HEK293 (cell line): Measurements from ENCODE around the gene ABHD12B.

ENCODE experiments used
- CTCF ChIA-PET: fragments of 350-600 bp; formaldehyde crosslinking; extraction: SDS; loops from one replicate; lab custom pipeline; 2021; ENCODE audit warnings: antibody characterized with exemption; lab: Yijun Ruan, JAX
- POLR2A ChIA-PET: fragments of 300-600 bp; formaldehyde crosslinking; extraction: SDS; loops from one replicate; lab custom pipeline; 2020; ENCODE audit warnings: antibody characterized with exemption, inconsistent platforms; lab: Yijun Ruan, JAX
- H3K27ac ChIP-seq: fragments of 200-500 bp; sonication (Bioruptor generic); 2 replicates; pipeline ENCODE4 v1.5.1; 2014; ENCODE audit warnings: low read depth, low read length, control low read depth, inconsistent platforms; ENCODE audit errors: extremely low read depth
- H3K36me3 ChIP-seq, 2 experiments: fragments of 200-500 bp in 1 of 2; sonication (Bioruptor generic) in 1 of 2; 1 replicate in 1 of 2; 2 replicates in 1 of 2; pipeline ENCODE4 v1.5.1; 2014 to 2017; ENCODE audit warnings: inconsistent platforms in 2 of 2, low read length in 2 of 2; ENCODE audit not compliant: control insufficient read depth in 2 of 2, insufficient read depth in 1 of 2
- H3K4me1 ChIP-seq: fragments of 200-500 bp; sonication (Bioruptor generic); 2 replicates; pipeline ENCODE4 v1.5.1; 2014; ENCODE audit warnings: mild to moderate bottlenecking, low read length, inconsistent platforms; ENCODE audit not compliant: control insufficient read depth, insufficient read depth
- H3K4me3 ChIP-seq: 2 replicates; pipeline ENCODE4 v1.5.1; 2011; ENCODE audit warnings: low read depth, mild to moderate bottlenecking, control low read depth, low read length, moderate library complexity
- H3K9me3 ChIP-seq: fragments of 200-500 bp; sonication (Bioruptor generic); 2 replicates; pipeline ENCODE4 v1.5.1; 2014; ENCODE audit warnings: low read depth, low read length, inconsistent platforms; ENCODE audit not compliant: control insufficient read depth, insufficient read depth
- BCL11B ChIP-seq: fragments of 450-650 bp; formaldehyde crosslinking; IDR thresholded peaks from 2 replicates; pipeline ENCODE4 v1.5.1; 2016; ENCODE audit warnings: low read depth, missing biosample characterization, missing genetic modification characterization
- BCL6B ChIP-seq: fragments of 450-650 bp; formaldehyde crosslinking; IDR thresholded peaks from 2 replicates; pipeline ENCODE4 v1.5.1; 2017; ENCODE audit warnings: missing biosample characterization, missing genetic modification characterization
- GLIS1 ChIP-seq: fragments of 450-650 bp; formaldehyde crosslinking; IDR thresholded peaks from 2 replicates; pipeline ENCODE4 v1.5.1; 2016; ENCODE audit warnings: missing biosample characterization, missing genetic modification characterization
- MYNN ChIP-seq: fragments of 450-650 bp; formaldehyde crosslinking; IDR thresholded peaks from 2 replicates; pipeline ENCODE4 v1.5.1; 2016; ENCODE audit warnings: missing biosample characterization, missing genetic modification characterization, borderline replicate concordance
- PBX3 ChIP-seq: sonication (generic); formaldehyde crosslinking; IDR thresholded peaks from 2 replicates; pipeline ENCODE4 v1.8.1; 2022; ENCODE audit warnings: mild to moderate bottlenecking, moderate library complexity, missing genetic modification reagents
- PRDM10 ChIP-seq: fragments of 450-650 bp; formaldehyde crosslinking; IDR thresholded peaks from 2 replicates; pipeline ENCODE4 v1.5.1; 2016; ENCODE audit warnings: missing biosample characterization, missing genetic modification characterization
- SP3 ChIP-seq: fragments of 450-650 bp; formaldehyde crosslinking; IDR thresholded peaks from 2 replicates; pipeline ENCODE4 v1.5.1; 2016; ENCODE audit warnings: missing biosample characterization, missing genetic modification characterization
- ZBTB17 ChIP-seq: fragments of 450-650 bp; formaldehyde crosslinking; IDR thresholded peaks from 2 replicates; pipeline ENCODE4 v1.5.1; 2016; ENCODE audit warnings: missing biosample characterization, missing genetic modification characterization
- ZBTB44 ChIP-seq: fragments of 450-650 bp; IDR thresholded peaks from 2 replicates; pipeline ENCODE4 v1.5.1; 2018; ENCODE audit warnings: missing biosample characterization, mild to moderate bottlenecking, missing genetic modification characterization
- ZNF114 ChIP-seq: fragments of 450-650 bp; formaldehyde crosslinking; IDR thresholded peaks from 2 replicates; pipeline ENCODE4 v1.5.0; 2017; ENCODE audit warnings: missing biosample characterization, missing genetic modification characterization
- ZNF121 ChIP-seq: fragments of 450-650 bp; formaldehyde crosslinking; IDR thresholded peaks from 2 replicates; pipeline ENCODE4 v1.5.1; 2016; ENCODE audit warnings: missing biosample characterization, missing genetic modification characterization
- ZNF140 ChIP-seq: fragments of 450-650 bp; formaldehyde crosslinking; IDR thresholded peaks from 2 replicates; pipeline ENCODE4 v1.5.1; 2016; ENCODE audit warnings: missing biosample characterization, missing genetic modification characterization
- ZNF157 ChIP-seq: fragments of 450-650 bp; formaldehyde crosslinking; IDR thresholded peaks from 2 replicates; pipeline ENCODE4 v1.5.1; 2016; ENCODE audit warnings: missing biosample characterization, missing genetic modification characterization
- ZNF266 ChIP-seq: fragments of 450-650 bp; formaldehyde crosslinking; IDR thresholded peaks from 2 replicates; pipeline ENCODE4 v1.5.1; 2016; ENCODE audit warnings: missing biosample characterization, missing genetic modification characterization, low read depth
- ZNF366 ChIP-seq: fragments of 450-650 bp; formaldehyde crosslinking; conservative IDR thresholded peaks from 2 replicates; pipeline ENCODE4 v1.5.1; 2016; ENCODE audit warnings: missing biosample characterization, missing genetic modification characterization
- ZNF416 ChIP-seq: fragments of 450-650 bp; formaldehyde crosslinking; IDR thresholded peaks from 2 replicates; pipeline ENCODE4 v1.5.1; 2016; ENCODE audit warnings: missing biosample characterization, missing genetic modification characterization
- ZNF433 ChIP-seq: fragments of 450-650 bp; formaldehyde crosslinking; IDR thresholded peaks from 2 replicates; pipeline ENCODE4 v1.5.1; 2016; ENCODE audit warnings: missing biosample characterization, missing genetic modification characterization, low read depth
- ZNF488 ChIP-seq: fragments of 450-650 bp; formaldehyde crosslinking; IDR thresholded peaks from 2 replicates; pipeline ENCODE4 v1.5.1; 2016; ENCODE audit warnings: missing biosample characterization, missing genetic modification characterization
- ZNF521 ChIP-seq: fragments of 450-650 bp; formaldehyde crosslinking; IDR thresholded peaks from 2 replicates; pipeline ENCODE4 v1.5.1; 2017; ENCODE audit warnings: missing biosample characterization, mild to moderate bottlenecking, missing genetic modification characterization
- ZNF529 ChIP-seq: fragments of 450-650 bp; formaldehyde crosslinking; IDR thresholded peaks from 2 replicates; pipeline ENCODE4 v1.5.1; 2017; ENCODE audit warnings: missing genetic modification characterization, missing biosample characterization; ENCODE audit not compliant: insufficient replicate concordance
- ZNF558 ChIP-seq: fragments of 450-650 bp; formaldehyde crosslinking; IDR thresholded peaks from 2 replicates; pipeline ENCODE4 v1.5.1; 2016; ENCODE audit warnings: missing biosample characterization, missing genetic modification characterization
- ZNF624 ChIP-seq: fragments of 450-650 bp; formaldehyde crosslinking; IDR thresholded peaks from 2 replicates; pipeline ENCODE4 v1.5.1; 2017; ENCODE audit warnings: missing biosample characterization, missing genetic modification characterization
- ZNF629 ChIP-seq: fragments of 450-650 bp; formaldehyde crosslinking; IDR thresholded peaks from 2 replicates; pipeline ENCODE4 v1.5.1; 2017; ENCODE audit warnings: missing biosample characterization, missing genetic modification characterization
- ZNF654 ChIP-seq: fragments of 450-650 bp; formaldehyde crosslinking; IDR thresholded peaks from 2 replicates; pipeline ENCODE4 v1.5.1; 2016; ENCODE audit warnings: low read depth, missing biosample characterization, missing genetic modification characterization
- ZNF707 ChIP-seq: fragments of 450-650 bp; formaldehyde crosslinking; IDR thresholded peaks from 2 replicates; pipeline ENCODE4 v1.5.1; 2016; ENCODE audit warnings: missing biosample characterization, missing genetic modification characterization
- ZNF747 ChIP-seq: fragments of 450-650 bp; formaldehyde crosslinking; IDR thresholded peaks from 2 replicates; pipeline ENCODE4 v1.5.1; 2016; ENCODE audit warnings: missing biosample characterization, missing genetic modification characterization

ABHD12B gene

GRCh38 chr14:50951032-50951431 is 79.2 kb downstream of the ABHD12B start:
- ChIA-PET POLR2A (no interaction called here), CTCF (interaction anchor here (0.7 kb wide), 1 partner anchor 174 kb away, joined by 4 read pairs; no protein-coding TSS in a partner anchor)
- no peak overlapping the region for H3K4me3 ChIP-seq
- H3K9me3 ChIP-seq, result no peaks in the 10 kb centered on the region
- TF ChIP-seq BCL11B (tag by site-specific recombination) (no peak), ZNF654 (tag by site-specific recombination) (no peak), ZNF114 (no peak), ZNF416 (tag by site-specific recombination) (no peak), ZNF624 (no peak), ZNF529 (tag by site-specific recombination) (no peak), ZBTB44 (tag by site-specific recombination) (no peak), ZNF707 (tag by site-specific recombination) (no peak), SP3 (tag by site-specific recombination) (no peak), ZNF558 (tag by site-specific recombination) (no peak), ZNF488 (tag by site-specific recombination) (no peak), ZNF366 (tag by site-specific recombination) (no peak), ZNF266 (no peak), ZNF157 (tag by site-specific recombination) (no peak), PRDM10 (no peak), ZNF140 (tag by site-specific recombination) (no peak), GLIS1 (tag by site-specific recombination) (no peak)
- H3K27ac ChIP-seq, result no peak overlapping the region
- H3K4me1 ChIP-seq, result peaks cover 6% of the 10 kb centered on the region; the same call in 1 of the 2 replicates
- H3K36me3 ChIP-seq, result no peaks in the 10 kb centered on the region

- Histone ChIP-seq H3K4me3 (no peak overlapping the region), H3K9me3 (no peaks in the 10 kb centered on the region), H3K4me1 (peaks cover 6% of the 10 kb centered on the region; the same call in 1 of the 2 replicates), H3K27ac (no peak overlapping the region), H3K36me3 (no peaks in the 10 kb centered on the region)
- CTCF ChIA-PET, result interaction anchor here (0.7 to 2.5 kb wide), 3 partner anchors 8 to 264 kb away, joined by 3 to 16 read pairs (median 4); partner anchors contain the start of genes PYGL and TRIM9
- POLR2A ChIA-PET, result interaction anchor here (1.3 kb wide), 1 partner anchor 142 kb away, joined by 3 read pairs; the partner anchor contains the start of gene TRIM9
- TF ChIP-seq BCL6B (tag by site-specific recombination) (no peak), ZNF433 (no peak), ZNF121 (tag by site-specific recombination) (no peak), ZNF629 (no peak), ZNF521 (tag by site-specific recombination) (no peak), ZNF140 (tag by site-specific recombination) (no peak), MYNN (no peak), PBX3 (CRISPR knock-in tag) (no peak), SP3 (tag by site-specific recombination) (no peak), ZNF747 (tag by site-specific recombination) (no peak), ZBTB17 (tag by site-specific recombination) (no peak)
These were observed 81.6 kb downstream of the ABHD12B start for GRCh38 chr14:50953502-50953901.
